GM19468 (cell line): Measurements from ENCODE around the gene ZSCAN26.

Source experiments
- ATAC-seq: cut with Tn5 transposase; IDR thresholded peaks from one replicate; pipeline ENCODE4 v1.9.1; 2021; ENCODE audit warnings: mild to moderate bottlenecking, moderate library complexity, moderate number of reproducible peaks; ENCODE audit not compliant: unreplicated experiment; ENCODE audit errors: extremely low read depth

Gene ZSCAN26

DNA sequence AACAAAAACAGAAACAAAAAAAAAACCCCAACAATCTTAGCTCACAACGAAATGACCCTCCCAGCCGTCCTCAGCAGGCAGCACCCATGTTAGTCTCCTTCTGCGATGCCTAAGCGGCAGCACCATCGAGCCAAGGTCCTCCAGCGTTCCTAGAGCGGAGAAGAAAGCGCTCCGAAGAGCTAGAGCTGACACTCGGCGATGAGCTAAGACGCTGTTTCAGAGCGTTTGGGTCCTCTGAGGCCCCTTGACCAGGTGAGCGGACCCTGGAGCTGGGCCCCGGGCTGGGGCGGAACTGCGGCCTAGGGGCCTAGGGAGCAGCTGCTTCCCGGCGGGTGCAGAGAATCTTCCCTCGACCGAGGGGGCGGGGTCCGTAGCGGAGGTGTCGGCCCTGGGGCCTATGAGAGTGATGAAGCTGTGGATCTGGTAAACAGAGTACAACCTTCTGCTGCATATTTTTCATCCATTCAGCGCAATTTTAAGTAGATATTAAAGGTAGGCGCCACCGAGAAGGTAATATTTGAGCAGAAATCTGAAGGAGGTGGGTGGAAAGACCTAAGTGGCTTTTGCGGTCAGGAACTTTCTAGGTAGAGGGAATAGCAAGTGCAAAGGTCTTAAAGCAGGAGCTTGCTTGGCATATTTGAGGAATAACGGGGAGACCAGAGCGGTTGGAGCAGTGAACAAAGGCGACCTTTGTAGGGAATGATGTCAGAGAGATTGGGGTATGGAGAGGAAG lies at the start of gene ZSCAN26:
TSS of gene ZSCAN26 (plus strand) at position 182 of the 733 bp plus-strand sequence. CDS start 4,777 bp downstream, outside the sequence.
- peak; percentile 60 for ATAC-seq

GRCh38 chr6:28217890-28218289 lies 49.1 kb upstream of the ZSCAN26 start:
- no peak for ATAC-seq

GRCh38 chr6:28218312-28219248 lies 48.4 kb upstream of the ZSCAN26 start:
- no peak for ATAC-seq

GRCh38 chr6:28220257-28221133 lies 46.4 kb upstream of the ZSCAN26 start:
- ATAC-seq: no peak

DNA sequence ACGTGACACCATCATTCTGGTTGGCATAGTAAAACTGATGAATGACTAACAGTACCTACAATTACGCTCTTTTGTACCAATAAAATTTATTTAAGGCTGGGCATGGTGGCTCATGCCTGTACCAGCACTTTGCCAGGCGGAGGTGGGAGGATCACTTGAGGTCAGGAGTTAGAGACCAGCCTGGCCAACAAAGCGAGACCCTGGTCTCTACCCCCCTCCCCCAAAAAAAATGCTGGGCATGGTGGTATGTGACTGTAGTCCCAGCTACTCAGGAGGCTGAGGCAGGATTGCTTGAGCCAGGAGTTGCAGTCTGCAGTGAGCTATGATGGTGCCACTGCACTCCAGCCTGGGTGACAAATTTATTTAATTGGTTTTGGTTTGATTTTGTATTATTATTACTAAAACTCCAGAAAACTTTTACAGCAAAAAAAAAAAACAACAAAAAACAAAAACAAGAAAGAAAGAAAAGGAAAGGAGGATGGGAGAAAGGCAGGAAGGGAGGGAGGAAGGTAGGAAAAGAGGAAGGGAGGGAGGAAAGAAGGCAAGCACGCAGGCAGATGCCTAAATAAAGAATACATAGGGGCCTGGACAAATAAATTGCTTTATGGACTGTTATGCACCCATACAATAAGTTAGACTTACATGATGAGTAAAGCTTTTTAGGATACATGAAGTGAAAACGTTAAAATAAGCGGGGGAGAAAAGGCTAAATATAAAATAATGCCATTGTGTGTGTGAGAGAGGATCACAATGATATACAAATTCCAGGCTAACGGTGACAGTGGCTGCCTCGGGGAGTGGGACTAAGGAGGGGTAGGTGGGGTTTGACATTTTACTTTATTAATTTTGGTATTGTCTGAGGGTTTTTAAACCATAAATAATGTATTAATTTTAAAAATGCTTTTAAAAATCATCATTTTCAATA lies 42.5 kb upstream of the ZSCAN26 start:
- ATAC-seq: no peak

DNA sequence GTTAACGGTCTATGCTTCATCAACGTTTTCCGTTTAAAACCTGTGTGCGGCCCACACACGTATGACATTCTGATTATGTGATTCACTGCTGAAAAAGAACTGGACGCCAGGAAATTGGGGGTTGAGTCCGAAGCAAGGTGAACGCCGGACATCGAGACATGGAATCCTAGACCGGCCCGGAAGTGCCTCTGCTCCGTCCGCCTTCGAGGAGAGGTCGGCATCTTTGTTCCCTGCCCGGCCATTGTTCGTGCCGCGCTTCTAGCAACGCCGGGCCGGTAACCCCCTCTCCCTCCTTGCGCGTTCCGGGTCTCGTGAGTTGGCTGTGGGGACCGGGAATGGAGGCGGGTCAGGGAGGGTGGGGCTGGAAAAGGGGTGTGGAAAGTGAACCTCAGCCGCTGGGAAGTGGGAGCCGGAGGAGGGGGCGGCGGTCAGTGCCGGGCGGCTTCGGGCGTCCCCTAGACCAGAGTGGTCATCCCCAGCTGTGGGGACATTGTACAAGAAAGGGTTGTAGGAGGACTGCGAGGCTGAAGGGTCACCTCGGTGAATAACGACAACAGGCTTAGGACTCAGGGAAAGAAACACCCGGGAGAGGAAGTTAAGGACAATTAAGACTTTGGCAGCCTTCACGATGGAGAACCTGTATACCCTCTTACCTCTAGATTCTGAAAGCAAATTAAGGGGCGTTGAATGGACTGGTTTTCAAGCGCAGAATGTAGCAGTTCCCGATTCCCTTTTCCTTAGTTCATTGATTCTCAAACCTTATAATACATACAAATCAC lies 41.7 kb upstream of the ZSCAN26 start, which contains the start of gene ZSCAN9:
TSS of gene ZSCAN9 (plus strand) at position 220 of the 779 bp plus-strand sequence. CDS start 1,810 bp downstream, outside the sequence.
- ATAC-seq: peak; percentile 72

- no peak for ATAC-seq
Observed at GRCh38 chr6:28226460-28226859, 40.5 kb upstream of the ZSCAN26 start.

DNA sequence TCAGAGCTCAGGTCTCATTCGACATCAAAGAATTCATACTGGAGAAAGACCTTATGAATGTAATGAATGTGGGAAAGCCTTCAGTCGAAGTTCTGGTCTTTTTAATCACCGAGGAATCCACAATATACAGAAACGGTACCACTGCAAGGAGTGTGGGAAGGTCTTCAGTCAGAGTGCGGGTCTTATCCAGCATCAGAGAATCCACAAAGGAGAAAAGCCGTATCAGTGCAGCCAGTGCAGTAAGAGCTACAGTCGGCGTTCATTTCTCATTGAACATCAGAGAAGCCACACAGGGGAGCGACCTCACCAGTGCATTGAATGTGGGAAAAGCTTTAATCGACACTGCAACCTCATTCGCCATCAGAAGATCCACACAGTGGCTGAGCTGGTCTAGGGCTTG lies 34.2 kb upstream of the ZSCAN26 start:
- no peak for ATAC-seq

- ATAC-seq: no peak
Observed at GRCh38 chr6:28235912-28236452, 31.0 kb upstream of the ZSCAN26 start.

DNA sequence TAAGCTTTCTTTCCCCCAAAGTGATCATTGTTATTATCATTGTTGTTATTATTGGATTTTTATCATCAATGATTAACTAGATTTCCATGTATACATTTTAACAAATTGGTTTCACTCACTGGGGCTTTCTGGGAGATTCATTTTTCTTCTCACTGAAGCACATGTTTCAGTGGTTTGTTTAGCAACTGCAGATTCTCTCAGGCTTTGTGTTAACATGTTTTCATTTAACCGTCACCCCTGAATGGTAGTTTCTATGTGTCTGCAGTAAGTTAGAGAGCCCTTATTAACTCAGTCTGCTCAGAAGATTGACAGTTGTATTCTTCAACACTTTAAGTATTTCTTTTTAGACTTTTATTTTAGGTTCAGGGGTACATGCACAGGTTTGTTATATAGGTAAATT lies 27.3 kb upstream of the ZSCAN26 start:
- peak; percentile 39 for ATAC-seq

DNA sequence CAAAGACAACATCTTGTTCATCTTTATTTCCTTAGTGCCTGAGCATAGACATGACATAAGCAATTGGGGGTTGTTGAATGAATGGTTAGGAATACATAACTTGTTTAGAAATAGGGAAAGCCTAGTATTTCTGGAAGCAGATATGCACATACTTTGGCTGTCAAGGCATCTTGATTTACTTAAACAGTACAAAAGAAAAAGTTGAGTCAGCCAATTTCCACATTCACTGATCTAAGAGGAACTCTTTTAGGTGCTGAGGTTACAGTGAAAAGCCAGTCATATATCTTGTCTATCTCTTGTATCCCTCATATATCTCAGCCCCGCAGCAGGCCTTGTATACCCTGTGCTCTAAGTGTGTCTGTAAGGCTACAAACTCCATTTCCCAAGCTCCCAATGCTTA lies 26.5 kb upstream of the ZSCAN26 start:
- no peak for ATAC-seq

GRCh38 chr6:28243946-28244345 lies 23.0 kb upstream of the ZSCAN26 start:
- no peak for ATAC-seq

DNA sequence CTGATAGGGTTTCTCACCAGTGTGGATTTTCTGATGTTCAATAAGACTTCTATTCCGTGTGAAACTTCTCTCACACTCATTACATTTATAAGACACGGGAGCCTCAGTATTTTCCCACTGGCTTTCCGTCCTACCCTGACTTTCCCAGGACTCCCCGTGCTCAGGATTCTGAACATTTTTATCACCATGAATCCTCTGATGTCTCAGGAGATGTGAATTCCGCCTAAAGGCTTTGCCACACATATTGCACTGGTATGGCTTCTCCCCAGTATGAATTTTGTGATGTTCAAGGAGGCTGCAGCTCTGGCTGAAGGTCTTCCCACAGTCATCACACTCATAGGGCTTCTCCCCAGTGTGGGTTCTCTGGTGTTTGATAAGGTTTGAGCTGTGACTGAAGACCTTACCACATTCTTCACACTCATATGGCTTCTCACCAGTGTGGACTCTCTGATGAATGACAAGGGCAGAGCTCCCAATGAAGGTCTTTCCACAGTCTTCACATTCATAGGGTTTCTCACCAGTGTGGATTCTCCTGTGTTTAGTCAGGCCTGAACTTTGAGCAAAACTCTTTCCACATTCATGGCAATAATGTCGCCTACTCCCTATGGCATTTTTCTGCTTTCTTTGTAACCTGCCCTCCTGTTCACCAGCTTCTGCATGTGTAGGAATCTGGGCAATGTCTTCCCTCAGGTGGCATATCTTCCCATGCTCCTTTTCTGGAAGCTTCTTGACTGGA lies 21.6 kb upstream of the ZSCAN26 start:
- ATAC-seq: no peak

DNA sequence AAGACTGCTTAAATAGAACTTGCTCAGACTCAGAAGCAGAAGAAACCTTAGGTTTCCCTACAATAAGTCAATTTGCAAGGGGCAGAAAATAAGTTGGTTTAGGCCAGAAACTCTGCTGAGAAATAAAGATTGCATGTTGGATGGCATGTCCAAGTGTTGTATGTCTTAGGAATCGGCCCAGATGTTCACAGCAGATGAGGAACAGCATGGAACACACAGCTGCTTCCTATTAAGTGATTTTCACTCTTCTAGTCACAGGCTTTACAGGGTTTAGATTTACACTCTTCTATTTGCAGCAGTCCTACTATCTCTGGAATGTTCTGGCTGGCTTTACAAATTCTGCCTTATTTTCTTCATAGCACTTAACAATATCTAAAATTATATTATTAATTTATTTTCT lies 18.0 kb upstream of the ZSCAN26 start:
- no peak for ATAC-seq

DNA sequence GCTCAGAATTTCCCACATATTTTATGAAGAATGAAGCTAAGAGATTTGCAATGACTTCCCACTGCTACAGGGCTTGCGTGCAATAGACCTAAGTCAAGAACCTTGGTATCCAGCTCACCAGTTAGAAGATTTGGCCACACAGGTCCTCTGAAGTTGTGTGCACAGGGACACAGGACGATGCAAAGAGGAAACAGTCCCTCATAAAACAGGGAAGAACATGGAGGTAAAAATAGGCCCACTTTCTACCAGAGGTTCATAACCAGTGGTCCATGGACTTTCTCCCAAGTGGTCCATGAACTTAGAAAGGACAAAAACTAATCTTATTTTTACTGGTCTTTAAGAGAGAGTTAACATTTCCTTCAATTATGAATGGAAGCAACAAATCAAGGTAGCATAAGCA lies 16.2 kb upstream of the ZSCAN26 start:
- ATAC-seq: no peak

DNA sequence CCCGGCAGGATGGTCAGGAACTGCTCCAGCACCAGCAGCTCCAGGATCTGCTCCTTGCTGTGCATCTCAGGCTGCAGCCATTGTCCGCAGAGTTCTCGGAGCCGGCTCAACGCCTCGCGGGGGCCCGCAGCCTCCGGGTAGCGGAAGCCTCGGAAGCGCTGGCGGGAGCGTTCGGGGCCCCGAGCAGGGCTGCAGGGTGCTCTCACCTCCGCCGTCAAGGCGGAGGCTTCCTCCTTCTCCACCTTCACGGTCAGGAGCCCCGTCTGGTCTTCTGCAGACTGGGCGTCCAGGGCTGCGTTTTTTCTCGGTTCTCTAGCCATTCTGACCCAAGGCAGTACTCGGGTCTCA lies 15.3 kb upstream of the ZSCAN26 start:
- ATAC-seq: no peak
